ENCODE measurements around the gene INPP4A. TPM values are rescaled to one million over a fixed set of nuclear protein-coding genes. Genes with fewer than 3 reads are reported as not detected.

The INPP4A gene
- total and polyA plus RNA-seq, 10 of the 15 experiments (the other 5 are each of a cell fraction or from before 2014, with no cell fraction given): 4.7 to 62.3 (median 36.9) TPM

- intact Hi-C loops (cut with micrococcal nuclease; ENCODE audit: unreplicated experiment) (no loop called here), in situ Hi-C loops (cut with MboI) (no loop called here)
- Histone ChIP-seq H3K36me3 (ENCODE audit: control insufficient read depth in 2 of 2, insufficient read depth in 2 of 2, low read length in 1 of 2) (peaks cover 12 to 19% of the 10 kb centered on the region in 2 experiments; a peak in 3 of 4 replicates), H3K9me3 (replicated peaks; ENCODE audit: control insufficient read depth, insufficient read depth, low read length) (no peaks in the 10 kb centered on the region; the same call in 2 of the 3 replicates), H4K20me1 (ENCODE audit: control insufficient read depth, insufficient read depth) (no peaks in the 10 kb centered on the region), H2AFZ (ENCODE audit: control insufficient read depth, low read depth, low read length) (no peak overlapping the region), H3K79me2 (ENCODE audit: control insufficient read depth, insufficient read depth, low read length) (no peaks in the 10 kb centered on the region), H3K4me3 (no peak overlapping the region), H3K9ac (ENCODE audit: control insufficient read depth, insufficient read depth, low read length) (no peak overlapping the region), H3K4me1 (ENCODE audit: control insufficient read depth, insufficient read depth, low read length) (no peaks in the 10 kb centered on the region), H3K4me2 (ENCODE audit: control insufficient read depth, insufficient read depth) (no peak overlapping the region), H3K27ac (ENCODE audit: control insufficient read depth, insufficient read depth) (no peak overlapping the region), H3K27me3 (replicated peaks in 1 of 2; ENCODE audit: control insufficient read depth in 2 of 2, insufficient read depth in 2 of 2, low read length in 1 of 2) (no peaks in the 10 kb centered on the region)
- FAIRE-seq: no peak
- ATAC-seq: no peak
- TF ChIP-seq SMAD1 (IDR thresholded peaks at IDR 0.05; ENCODE audit: low read depth, partially characterized antibody): no peak
- no peak for TF ChIP-seq IRF4 (IDR thresholded peaks at IDR 0.05; ENCODE audit: low read depth, low read length)
- no peak for TF ChIP-seq IKZF1 (conservative IDR thresholded peaks at IDR 0.05)
- TF ChIP-seq ASH2L (IDR thresholded peaks at IDR 0.05; ENCODE audit: borderline replicate concordance, low read depth): no peak
- ChIA-PET POLR2A (no interaction called here), SMC1A (ENCODE audit: uncharacterized antibody, unreplicated experiment) (interaction anchor here (1.7 kb wide), 1 partner anchor 17 kb away, joined by 4 read pairs; no protein-coding TSS in a partner anchor), RAD21 (ENCODE audit: unreplicated experiment) (no interaction called here), CTCF (interaction anchor here (0.9 to 1.4 kb wide), 2 partner anchors 45 to 68 kb away, joined by 3 to 4 read pairs; no protein-coding TSS in a partner anchor)
- no TSS peak for BruUV-seq (replicated peaks)
- no peak for DNase-seq (ENCODE audit: low read depth, low spot score)
- WGBS (ENCODE audit: insufficient coverage, insufficient replicate concordance, low lambda C conversion rate, missing lambda C conversion rate): 96% methylated on average over 3 of the region's 3 CpGs
Measured at GRCh38 chr2:98524168-98524567, 79.5 kb downstream of the INPP4A start.

DNA sequence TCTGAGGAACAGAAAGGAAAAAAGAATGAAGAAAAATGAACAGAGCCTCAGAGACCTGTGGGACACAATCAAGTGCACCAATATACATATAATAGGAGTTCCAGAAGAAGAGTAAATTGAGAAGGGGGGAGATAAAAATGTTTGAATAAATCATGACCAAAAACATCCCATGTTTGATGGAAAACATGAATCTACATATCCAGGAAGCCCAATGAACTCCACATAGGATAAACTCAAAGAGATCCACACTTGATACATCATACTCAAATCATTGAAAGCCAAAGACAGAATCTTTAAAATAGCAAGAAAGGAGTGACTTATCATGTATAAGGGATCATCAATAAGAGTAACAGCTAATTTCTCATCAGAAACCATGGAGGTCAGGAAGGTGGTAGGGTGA is 83.7 kb downstream of the INPP4A start:
- POLR2A ChIA-PET: no interaction called here
- SMC1A ChIA-PET (ENCODE audit: uncharacterized antibody, unreplicated experiment): interaction anchor here (1.0 to 2.3 kb wide), 3 partner anchors 13 to 116 kb away, joined by 3 to 8 read pairs (median 5); no protein-coding TSS in a partner anchor
- intact Hi-C loops (cut with micrococcal nuclease; ENCODE audit: unreplicated experiment): no loop called here
- FAIRE-seq (no peak), DNase-seq (ENCODE audit: low read depth, low spot score) (no peak), ATAC-seq (no peak)
- H3K4me2 ChIP-seq (ENCODE audit: control insufficient read depth, insufficient read depth): no peak overlapping the region
- no peaks in the 10 kb centered on the region for H3K27me3 ChIP-seq (replicated peaks in 1 of 2; ENCODE audit: control insufficient read depth in 2 of 2, insufficient read depth in 2 of 2, low read length in 1 of 2)
- in situ Hi-C loops (cut with MboI): no loop called here
- RAD21 ChIA-PET (ENCODE audit: unreplicated experiment): no interaction called here
- H3K27ac ChIP-seq (ENCODE audit: control insufficient read depth, insufficient read depth): no peak overlapping the region
- H3K4me1 ChIP-seq (ENCODE audit: control insufficient read depth, insufficient read depth, low read length): no peaks in the 10 kb centered on the region
- H3K79me2 ChIP-seq (ENCODE audit: control insufficient read depth, insufficient read depth, low read length): no peaks in the 10 kb centered on the region
- peaks cover 0 to 3% of the 10 kb centered on the region in 2 experiments; a peak in 1 of 4 replicates for H3K36me3 ChIP-seq (ENCODE audit: control insufficient read depth in 2 of 2, insufficient read depth in 2 of 2, low read length in 1 of 2)
- H3K9me3 ChIP-seq (replicated peaks; ENCODE audit: control insufficient read depth, insufficient read depth, low read length): no peaks in the 10 kb centered on the region; the same call in 2 of the 3 replicates
- H3K4me3 ChIP-seq: no peak overlapping the region
- H3K9ac ChIP-seq (ENCODE audit: control insufficient read depth, insufficient read depth, low read length): no peak overlapping the region
- H2AFZ ChIP-seq (ENCODE audit: control insufficient read depth, low read depth, low read length): no peak overlapping the region
- BruUV-seq (replicated peaks): TSS peak; percentile 10
- no peaks in the 10 kb centered on the region for H4K20me1 ChIP-seq (ENCODE audit: control insufficient read depth, insufficient read depth)
- CTCF ChIA-PET: interaction anchor here (0.7 to 1.5 kb wide), 3 partner anchors 11 to 1352 kb away, joined by 3 to 6 read pairs (median 4); no protein-coding TSS in a partner anchor
- TF ChIP-seq TCF7 (IDR thresholded peaks at IDR 0.05; ENCODE audit: borderline replicate concordance) (no peak), SP1 (IDR thresholded peaks at IDR 0.05; ENCODE audit: low read depth, low read length) (no peak), KDM1A (IDR thresholded peaks at IDR 0.05; ENCODE audit: borderline replicate concordance) (no peak), RELB (IDR thresholded peaks at IDR 0.05; ENCODE audit: low read depth) (no peak), MAX (IDR thresholded peaks at IDR 0.05; ENCODE audit: low read depth, low read length) (no peak), NFIC (IDR thresholded peaks at IDR 0.05; ENCODE audit: low read depth, low read length) (no peak), BCLAF1 (IDR thresholded peaks at IDR 0.05) (no peak), HDGF (IDR thresholded peaks at IDR 0.05) (no peak)

All from GM12878 (cell line).